ENCODE results near the gene GNE.

DNA sequence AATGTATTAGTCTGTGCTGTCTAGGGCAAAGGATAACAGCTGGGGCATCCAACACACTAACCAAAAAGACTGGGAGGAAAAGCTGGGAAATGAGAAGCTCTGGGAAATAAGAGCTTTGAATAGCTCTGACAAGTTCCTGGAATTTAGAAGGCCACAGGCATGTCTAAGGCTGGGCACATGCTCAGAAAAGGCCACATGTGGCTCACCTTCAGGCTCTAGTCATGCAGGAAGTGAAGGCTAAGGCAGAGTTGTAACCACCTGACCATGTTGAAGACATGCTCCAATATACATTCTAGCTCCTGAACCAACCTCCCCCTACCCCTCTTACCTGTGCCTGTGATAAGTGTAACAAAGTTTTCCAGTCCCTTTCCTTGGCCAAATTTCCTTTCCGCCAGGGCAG, 35.8 kb downstream of the GNE start:
- TF ChIP-seq, protein P1, sequence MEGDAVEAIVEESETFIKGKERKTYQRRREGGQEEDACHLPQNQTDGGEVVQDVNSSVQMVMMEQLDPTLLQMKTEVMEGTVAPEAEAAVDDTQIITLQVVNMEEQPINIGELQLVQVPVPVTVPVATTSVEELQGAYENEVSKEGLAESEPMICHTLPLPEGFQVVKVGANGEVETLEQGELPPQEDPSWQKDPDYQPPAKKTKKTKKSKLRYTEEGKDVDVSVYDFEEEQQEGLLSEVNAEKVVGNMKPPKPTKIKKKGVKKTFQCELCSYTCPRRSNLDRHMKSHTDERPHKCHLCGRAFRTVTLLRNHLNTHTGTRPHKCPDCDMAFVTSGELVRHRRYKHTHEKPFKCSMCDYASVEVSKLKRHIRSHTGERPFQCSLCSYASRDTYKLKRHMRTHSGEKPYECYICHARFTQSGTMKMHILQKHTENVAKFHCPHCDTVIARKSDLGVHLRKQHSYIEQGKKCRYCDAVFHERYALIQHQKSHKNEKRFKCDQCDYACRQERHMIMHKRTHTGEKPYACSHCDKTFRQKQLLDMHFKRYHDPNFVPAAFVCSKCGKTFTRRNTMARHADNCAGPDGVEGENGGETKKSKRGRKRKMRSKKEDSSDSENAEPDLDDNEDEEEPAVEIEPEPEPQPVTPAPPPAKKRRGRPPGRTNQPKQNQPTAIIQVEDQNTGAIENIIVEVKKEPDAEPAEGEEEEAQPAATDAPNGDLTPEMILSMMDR (conservative IDR thresholded peaks at IDR 0.05; ENCODE audit: low read depth, low read length): no peak
- no peak for TF ChIP-seq EZH2 (IDR thresholded peaks at IDR 0.05; ENCODE audit: borderline replicate concordance, low read depth, low read length, poor library complexity, severe bottlenecking)

All from A673 (cell line).